OCI-LY1 (cell line): ENCODE results near the gene GNB4.

Source experiments
- H2AFZ ChIP-seq: fragments of 200-600 bp; sonication (generic), shearing (Covaris generic); 2 replicates; pipeline ENCODE4 v1.6.0; 2014; ENCODE audit warnings: antibody characterized with exemption, mild to moderate bottlenecking, low read length
- H3F3A ChIP-seq: fragments of 200-600 bp; sonication (generic), shearing (Covaris generic); 2 replicates; pipeline ENCODE4 v1.6.0; 2014; ENCODE audit warnings: mild to moderate bottlenecking, antibody characterized with exemption, low read length, moderate library complexity; ENCODE audit not compliant: insufficient read depth
- H3K27ac ChIP-seq: fragments of 200-600 bp; sonication (generic); 2 replicates; pipeline ENCODE4 v1.5.1; 2014; ENCODE audit warnings: low read length, mixed run types, mild to moderate bottlenecking, low read depth; ENCODE audit not compliant: poor library complexity, severe bottlenecking
- H3K27me3 ChIP-seq: fragments of 200-600 bp; sonication (generic); 2 replicates; pipeline ENCODE4 v1.6.0; 2014; ENCODE audit warnings: antibody characterized with exemption, mild to moderate bottlenecking, low read length, moderate library complexity; ENCODE audit not compliant: insufficient read depth
- H3K36me3 ChIP-seq: fragments of 200-600 bp; sonication (generic); 2 replicates; pipeline ENCODE4 v1.6.1; 2014; ENCODE audit warnings: mild to moderate bottlenecking, antibody characterized with exemption, low read length, moderate library complexity, mixed read lengths; ENCODE audit not compliant: insufficient read depth
- H3K4me1 ChIP-seq: fragments of 200-600 bp; sonication (generic); 2 replicates; pipeline ENCODE4 v1.5.1; 2014; ENCODE audit warnings: mild to moderate bottlenecking, low read length, moderate library complexity; ENCODE audit not compliant: insufficient read depth, severe bottlenecking
- H3K4me2 ChIP-seq: fragments of 200-600 bp; sonication (generic), shearing (Covaris generic); 2 replicates; pipeline ENCODE4 v1.6.1; 2014; ENCODE audit warnings: low read length
- H3K4me3 ChIP-seq: fragments of 200-600 bp; sonication (generic); 2 replicates; pipeline ENCODE4 v1.5.1; 2014; ENCODE audit warnings: low read length, low read depth, mild to moderate bottlenecking, mixed read lengths; ENCODE audit not compliant: poor library complexity, severe bottlenecking
- H3K79me2 ChIP-seq: fragments of 200-600 bp; shearing (Covaris generic); 2 replicates; pipeline ENCODE4 v1.6.1; 2016; ENCODE audit warnings: mixed run types, low read length, mixed read lengths; ENCODE audit not compliant: insufficient read depth
- H3K9ac ChIP-seq: fragments of 200-600 bp; sonication (generic), shearing (Covaris generic); 2 replicates; pipeline ENCODE4 v1.6.1; 2014; ENCODE audit warnings: mild to moderate bottlenecking, low read length, mixed read lengths
- H3K9me2 ChIP-seq: fragments of 200-600 bp; sonication (generic), shearing (Covaris generic); 2 replicates; pipeline ENCODE4 v1.6.1; 2014; ENCODE audit warnings: low read depth, mild to moderate bottlenecking, low read length, mixed read lengths
- H3K9me3 ChIP-seq: fragments of 200-600 bp; shearing (Covaris generic); 2 replicates; pipeline ENCODE4 v1.6.1; 2014; ENCODE audit warnings: low read length, mixed read lengths
- H4K20me1 ChIP-seq: fragments of 200-600 bp; sonication (generic), shearing (Covaris generic); 2 replicates; pipeline ENCODE4 v1.6.0; 2016; ENCODE audit warnings: mild to moderate bottlenecking, low read length; ENCODE audit not compliant: insufficient read depth
- CTCF ChIP-seq: fragments of 200-600 bp; sonication (generic), shearing (Covaris generic); IDR thresholded peaks from 2 replicates; pipeline ENCODE4 v1.5.1; 2017; ENCODE audit warnings: mild to moderate bottlenecking, antibody characterized with exemption, low read length, moderate library complexity, mixed read lengths
- EZH2 ChIP-seq: fragments of 200-600 bp; sonication (generic), shearing (Covaris generic); IDR thresholded peaks from 2 replicates; pipeline ENCODE4 v1.8.0; 2017; ENCODE audit warnings: borderline replicate concordance, mixed run types, mild to moderate bottlenecking, antibody characterized with exemption, low read length, moderate library complexity, mixed read lengths

GNB4 gene

GRCh38 chr3:179488213-179488612 lies 36.9 kb upstream of the GNB4 start:
- Histone ChIP-seq H3F3A (no peaks in the 10 kb centered on the region), H3K9me3 (0 out of 2 replicates have a peak, but pooled peaks cover 2% of the 10 kb centered on the region)

DNA sequence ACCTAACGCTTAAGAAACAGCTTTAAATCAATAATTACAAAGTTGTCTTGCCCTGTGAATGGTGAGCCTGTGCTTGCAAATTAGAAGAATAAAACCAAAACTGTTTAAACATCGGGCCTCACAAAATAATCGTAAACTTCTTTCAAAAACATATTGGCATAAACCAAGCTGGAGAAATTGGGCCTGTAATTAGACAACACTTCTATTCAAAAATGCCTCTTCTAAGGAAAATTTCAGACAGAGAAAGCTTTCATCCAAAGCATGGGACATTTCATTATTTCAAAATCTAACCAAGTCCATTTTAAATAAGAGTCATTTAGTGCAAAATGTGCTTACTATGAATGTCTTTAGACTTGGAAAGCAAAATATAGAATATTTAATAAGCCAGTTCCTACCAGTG lies 35.5 kb upstream of the GNB4 start:
- no peaks in the 10 kb centered on the region for H4K20me1 ChIP-seq
- no peaks in the 10 kb centered on the region for H3K79me2 ChIP-seq
- no peaks in the 10 kb centered on the region; the same call in 1 of the 2 replicates for H3K27me3 ChIP-seq
- no peaks in the 10 kb centered on the region for H3K36me3 ChIP-seq
- H3K9ac ChIP-seq, result no peak overlapping the region
- no peak overlapping the region for H2AFZ ChIP-seq
- H3K27ac ChIP-seq, result no peak overlapping the region
- H3K4me2 ChIP-seq, result no peak overlapping the region
- no peak for TF ChIP-seq EZH2
- no peak for TF ChIP-seq CTCF
- no peaks in the 10 kb centered on the region for H3K9me2 ChIP-seq
- no peaks in the 10 kb centered on the region for H3F3A ChIP-seq
- H3K4me3 ChIP-seq, result no peak overlapping the region
- H3K9me3 ChIP-seq, result 0 out of 2 replicates have a peak, but pooled peaks cover 2% of the 10 kb centered on the region
- no peaks in the 10 kb centered on the region for H3K4me1 ChIP-seq

More at GRCh38 chr3:179488213-179488612, 36.9 kb upstream of the GNB4 start:
- no peaks in the 10 kb centered on the region for H4K20me1 ChIP-seq
- no peak overlapping the region for H3K4me3 ChIP-seq
- H3K9me2 ChIP-seq, result no peaks in the 10 kb centered on the region
- H3K36me3 ChIP-seq, result no peaks in the 10 kb centered on the region
- H3K27me3 ChIP-seq, result no peaks in the 10 kb centered on the region; the same call in 1 of the 2 replicates
- H3K9ac ChIP-seq, result no peak overlapping the region
- no peaks in the 10 kb centered on the region for H3K4me1 ChIP-seq
- no peak overlapping the region for H2AFZ ChIP-seq
- no peak overlapping the region for H3K4me2 ChIP-seq
- no peak overlapping the region for H3K27ac ChIP-seq
- no peak for TF ChIP-seq CTCF
- TF ChIP-seq EZH2, result no peak
- H3K79me2 ChIP-seq, result no peaks in the 10 kb centered on the region

DNA sequence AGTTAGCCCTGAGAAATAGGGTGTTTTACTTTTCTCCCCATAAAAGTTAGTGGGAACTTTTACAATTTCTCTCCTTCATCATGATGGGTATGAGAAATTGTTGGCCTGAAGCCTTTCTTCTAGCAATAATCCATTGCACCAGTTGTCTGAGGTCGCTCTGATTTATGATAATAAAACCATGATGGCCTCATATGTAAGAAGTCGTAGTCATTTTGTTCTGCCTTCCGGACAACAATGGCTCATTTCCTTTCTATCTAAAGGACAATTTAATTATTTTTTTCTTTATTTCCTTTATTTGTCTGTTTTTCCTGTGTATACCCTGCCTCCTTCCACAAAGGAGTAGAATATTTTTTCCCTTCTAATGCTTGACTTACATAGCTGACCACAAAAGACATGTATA lies 31.6 kb upstream of the GNB4 start:
- Histone ChIP-seq H3K36me3 (no peaks in the 10 kb centered on the region), H3K9me2 (no peaks in the 10 kb centered on the region), H3K9me3 (no peaks in the 10 kb centered on the region), H3F3A (no peaks in the 10 kb centered on the region), H3K79me2 (no peaks in the 10 kb centered on the region), H3K27me3 (no peaks in the 10 kb centered on the region; the same call in 1 of the 2 replicates), H3K4me2 (no peak overlapping the region), H3K27ac (no peak overlapping the region), H2AFZ (no peak overlapping the region), H4K20me1 (no peaks in the 10 kb centered on the region), H3K9ac (no peak overlapping the region), H3K4me3 (no peak overlapping the region), H3K4me1 (no peaks in the 10 kb centered on the region)
- TF ChIP-seq EZH2 (no peak), CTCF (no peak)
